Measurements from ENCODE around the gene ZNF716. TPM values are rescaled to one million over a fixed set of nuclear protein-coding genes. Genes with fewer than 3 reads are reported as not detected.

The ZNF716 gene
- polyA plus RNA-seq, 2 of the 4 experiments (the other 2 are of a cell fraction), result not detected

DNA sequence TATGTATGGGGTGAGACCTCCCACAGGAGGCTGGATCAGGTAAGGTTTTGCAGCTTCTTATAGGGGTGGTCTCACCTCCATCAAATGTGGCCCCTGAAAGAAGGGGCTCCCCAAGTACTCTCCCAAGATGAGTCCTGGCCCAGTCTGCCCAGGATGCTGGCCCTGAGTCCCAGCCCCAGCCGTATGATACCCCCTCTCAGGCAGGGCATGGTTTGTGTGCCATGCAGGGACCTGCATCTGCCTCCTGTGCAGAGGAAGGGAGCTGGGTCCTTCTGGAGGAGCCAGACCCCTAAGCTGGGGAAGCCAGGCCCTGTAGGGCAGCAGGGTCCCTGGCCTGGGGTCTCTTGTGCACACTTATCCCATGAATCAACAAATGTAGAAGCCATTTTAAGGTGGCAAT, 35.1 kb upstream of the ZNF716 start:
- CTCF ChIA-PET, result no interaction called here
- no peak overlapping the region for H3K27ac ChIP-seq
- POLR2A ChIA-PET, result no interaction called here
- no peaks in the 10 kb centered on the region for H3K9me3 ChIP-seq
- DNase-seq (ENCODE audit: low read depth in 1 of 2, low spot score in 1 of 2) (no peak), FAIRE-seq (no peak), ATAC-seq (no peak)
- 0% methylated on average over 1 of the region's 1 CpG for WGBS (ENCODE audit: missing lambda C conversion rate)
- no peak for TF ChIP-seq FOXS1 (CRISPR knock-in tag; IDR thresholded peaks at IDR 0.05)
- TF ChIP-seq POLR2AphosphoS2 (conservative IDR thresholded peaks at IDR 0.05; ENCODE audit: low read length), result no peak
- TF ChIP-seq NPAS2 (CRISPR knock-in tag; IDR thresholded peaks at IDR 0.05; ENCODE audit: borderline replicate concordance), result no peak
- TF ChIP-seq NR3C1 (IDR thresholded peaks at IDR 0.05), result no peak
- TF ChIP-seq HEYL (CRISPR knock-in tag; IDR thresholded peaks at IDR 0.05), result no peak
- no peak for TF ChIP-seq JUNB (IDR thresholded peaks at IDR 0.05)
- TF ChIP-seq GATA3 (IDR thresholded peaks at IDR 0.05; ENCODE audit: borderline replicate concordance), result no peak
- no peak for TF ChIP-seq EHMT2 (IDR thresholded peaks at IDR 0.05; ENCODE audit: low read depth)
- TF ChIP-seq, protein P1, sequence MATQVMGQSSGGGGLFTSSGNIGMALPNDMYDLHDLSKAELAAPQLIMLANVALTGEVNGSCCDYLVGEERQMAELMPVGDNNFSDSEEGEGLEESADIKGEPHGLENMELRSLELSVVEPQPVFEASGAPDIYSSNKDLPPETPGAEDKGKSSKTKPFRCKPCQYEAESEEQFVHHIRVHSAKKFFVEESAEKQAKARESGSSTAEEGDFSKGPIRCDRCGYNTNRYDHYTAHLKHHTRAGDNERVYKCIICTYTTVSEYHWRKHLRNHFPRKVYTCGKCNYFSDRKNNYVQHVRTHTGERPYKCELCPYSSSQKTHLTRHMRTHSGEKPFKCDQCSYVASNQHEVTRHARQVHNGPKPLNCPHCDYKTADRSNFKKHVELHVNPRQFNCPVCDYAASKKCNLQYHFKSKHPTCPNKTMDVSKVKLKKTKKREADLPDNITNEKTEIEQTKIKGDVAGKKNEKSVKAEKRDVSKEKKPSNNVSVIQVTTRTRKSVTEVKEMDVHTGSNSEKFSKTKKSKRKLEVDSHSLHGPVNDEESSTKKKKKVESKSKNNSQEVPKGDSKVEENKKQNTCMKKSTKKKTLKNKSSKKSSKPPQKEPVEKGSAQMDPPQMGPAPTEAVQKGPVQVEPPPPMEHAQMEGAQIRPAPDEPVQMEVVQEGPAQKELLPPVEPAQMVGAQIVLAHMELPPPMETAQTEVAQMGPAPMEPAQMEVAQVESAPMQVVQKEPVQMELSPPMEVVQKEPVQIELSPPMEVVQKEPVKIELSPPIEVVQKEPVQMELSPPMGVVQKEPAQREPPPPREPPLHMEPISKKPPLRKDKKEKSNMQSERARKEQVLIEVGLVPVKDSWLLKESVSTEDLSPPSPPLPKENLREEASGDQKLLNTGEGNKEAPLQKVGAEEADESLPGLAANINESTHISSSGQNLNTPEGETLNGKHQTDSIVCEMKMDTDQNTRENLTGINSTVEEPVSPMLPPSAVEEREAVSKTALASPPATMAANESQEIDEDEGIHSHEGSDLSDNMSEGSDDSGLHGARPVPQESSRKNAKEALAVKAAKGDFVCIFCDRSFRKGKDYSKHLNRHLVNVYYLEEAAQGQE (IDR thresholded peaks at IDR 0.05), result no peak
- TF ChIP-seq, protein P2, sequence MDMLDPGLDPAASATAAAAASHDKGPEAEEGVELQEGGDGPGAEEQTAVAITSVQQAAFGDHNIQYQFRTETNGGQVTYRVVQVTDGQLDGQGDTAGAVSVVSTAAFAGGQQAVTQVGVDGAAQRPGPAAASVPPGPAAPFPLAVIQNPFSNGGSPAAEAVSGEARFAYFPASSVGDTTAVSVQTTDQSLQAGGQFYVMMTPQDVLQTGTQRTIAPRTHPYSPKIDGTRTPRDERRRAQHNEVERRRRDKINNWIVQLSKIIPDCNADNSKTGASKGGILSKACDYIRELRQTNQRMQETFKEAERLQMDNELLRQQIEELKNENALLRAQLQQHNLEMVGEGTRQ (IDR thresholded peaks at IDR 0.05), result no peak
- no peaks in the 10 kb centered on the region for H3K4me1 ChIP-seq
- H3K4me2 ChIP-seq, result no peak overlapping the region
- H3K4me3 ChIP-seq, result no peak overlapping the region

DNA sequence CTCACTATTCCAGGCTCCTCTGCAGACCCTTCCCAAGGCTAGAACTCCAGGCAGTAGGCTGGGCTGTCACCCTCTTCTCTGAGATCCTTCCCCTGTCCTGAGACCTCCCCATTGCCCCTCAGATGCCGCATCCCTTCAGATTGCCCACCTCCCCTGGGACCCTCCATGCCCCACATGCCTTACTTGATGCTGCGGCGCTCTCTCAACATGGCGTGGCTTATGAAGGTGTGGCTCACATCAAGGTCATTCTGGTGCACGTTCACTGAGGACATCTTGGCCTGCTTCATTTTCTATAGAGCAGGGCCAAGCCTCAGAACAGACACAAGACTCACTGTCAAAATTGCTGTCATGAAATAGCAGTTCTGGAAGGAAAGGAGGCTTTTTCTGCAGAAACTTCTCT, 34.7 kb upstream of the ZNF716 start:
- Histone ChIP-seq H3K4me1 (no peaks in the 10 kb centered on the region), H3K4me3 (no peak overlapping the region), H3K27ac (no peak overlapping the region), H3K9me3 (no peaks in the 10 kb centered on the region), H3K4me2 (no peak overlapping the region)
- ChIA-PET CTCF (no interaction called here), POLR2A (no interaction called here)
- TF ChIP-seq, protein P3, sequence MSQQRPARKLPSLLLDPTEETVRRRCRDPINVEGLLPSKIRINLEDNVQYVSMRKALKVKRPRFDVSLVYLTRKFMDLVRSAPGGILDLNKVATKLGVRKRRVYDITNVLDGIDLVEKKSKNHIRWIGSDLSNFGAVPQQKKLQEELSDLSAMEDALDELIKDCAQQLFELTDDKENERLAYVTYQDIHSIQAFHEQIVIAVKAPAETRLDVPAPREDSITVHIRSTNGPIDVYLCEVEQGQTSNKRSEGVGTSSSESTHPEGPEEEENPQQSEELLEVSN (IDR thresholded peaks at IDR 0.05; ENCODE audit: borderline replicate concordance, low read depth), result no peak
- TF ChIP-seq, protein P4, sequence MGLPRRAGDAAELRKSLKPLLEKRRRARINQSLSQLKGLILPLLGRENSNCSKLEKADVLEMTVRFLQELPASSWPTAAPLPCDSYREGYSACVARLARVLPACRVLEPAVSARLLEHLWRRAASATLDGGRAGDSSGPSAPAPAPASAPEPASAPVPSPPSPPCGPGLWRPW (IDR thresholded peaks at IDR 0.05), result no peak
- TF ChIP-seq MAFK (IDR thresholded peaks at IDR 0.05; ENCODE audit: partially characterized antibody) (no peak), RAD21 (conservative IDR thresholded peaks at IDR 0.05 in 1 of 2, IDR thresholded peaks at IDR 0.05 in 1 of 2) (no peak), MAZ (IDR thresholded peaks at IDR 0.05; ENCODE audit: borderline replicate concordance, low read depth, low read length) (no peak), FOSB (CRISPR knock-in tag; IDR thresholded peaks at IDR 0.05) (no peak), PHF8 (IDR thresholded peaks at IDR 0.05; ENCODE audit: borderline replicate concordance, low read depth) (no peak), HOXB13 (CRISPR knock-in tag; IDR thresholded peaks at IDR 0.05; ENCODE audit: low read depth) (no peak), CBX2 (IDR thresholded peaks at IDR 0.05; ENCODE audit: borderline replicate concordance, low read depth) (no peak), EHMT2 (IDR thresholded peaks at IDR 0.05; ENCODE audit: low read depth) (no peak), CHD4 (IDR thresholded peaks at IDR 0.05; ENCODE audit: borderline replicate concordance) (no peak), JUN (IDR thresholded peaks at IDR 0.05) (no peak), ESRRA (IDR thresholded peaks at IDR 0.05; ENCODE audit: borderline replicate concordance, low read length) (no peak), FOSL2 (IDR thresholded peaks at IDR 0.05) (no peak), FOSL2 (CRISPR knock-in tag; IDR thresholded peaks at IDR 0.05) (no peak), ZFP36 (IDR thresholded peaks at IDR 0.05; ENCODE audit: borderline replicate concordance, partially characterized antibody) (no peak), HDAC2 (IDR thresholded peaks at IDR 0.05) (no peak)
- WGBS (ENCODE audit: missing lambda C conversion rate), result 46% methylated on average over 2 of the region's 5 CpGs
- FAIRE-seq (no peak), DNase-seq (ENCODE audit: low read depth in 1 of 2, low spot score in 1 of 2) (no peak), ATAC-seq (no peak)

Measured in A549 (cell line).